Measurements from ENCODE around the gene ADD3. TPM values are rescaled to one million over a fixed set of nuclear protein-coding genes. Genes with fewer than 3 reads are reported as not detected.

Gene ADD3
- total RNA-seq, 1 experiment from 2014 or later, result 59.9 TPM

- Histone ChIP-seq H2BK120ac (ENCODE audit: low read depth, low read length, poor library complexity, severe bottlenecking) (no peak overlapping the region), H3K79me1 (ENCODE audit: insufficient read depth, low read depth, low read length, poor library complexity, severe bottlenecking) (peaks cover 3% of the 10 kb centered on the region), H4K5ac (ENCODE audit: insufficient read length, low read depth, low read length) (no peak overlapping the region), H3K4ac (ENCODE audit: low read depth, low read length) (no peak overlapping the region), H2BK20ac (ENCODE audit: low read depth, low read length, poor library complexity, severe bottlenecking) (no peak overlapping the region), H4K91ac (ENCODE audit: insufficient read length, low read depth, low read length) (no peak overlapping the region), H2AK5ac (ENCODE audit: insufficient read length, low read length) (no peak overlapping the region), H3K23ac (ENCODE audit: insufficient read length, low read depth, low read length) (no peak overlapping the region), H2BK12ac (ENCODE audit: insufficient read length, low read depth, low read length) (no peak overlapping the region), H3K27ac (ENCODE audit: insufficient read length, low read depth, low read length) (no peak overlapping the region), H2BK15ac (ENCODE audit: low read depth, low read length) (no peak overlapping the region), H3K9me3 (ENCODE audit: control insufficient read depth, low read depth, low read length) (no peaks in the 10 kb centered on the region), H3K79me2 (ENCODE audit: insufficient read depth, low read length) (no peaks in the 10 kb centered on the region; the same call in 1 of the 2 replicates), H3K18ac (ENCODE audit: insufficient read length, low read depth, low read length) (no peak overlapping the region), H3K9ac (ENCODE audit: extremely low read depth, insufficient read length, low read length) (no peak overlapping the region), H3K4me2 (ENCODE audit: insufficient read depth, insufficient read length, low read length) (no peak overlapping the region), H3K27me3 (ENCODE audit: insufficient read depth, low read length) (no peaks in the 10 kb centered on the region), H4K20me1 (ENCODE audit: control insufficient read depth, insufficient read depth, insufficient read length) (no peaks in the 10 kb centered on the region), H2AFZ (ENCODE audit: low read length) (no peak overlapping the region), H3K23me2 (ENCODE audit: insufficient read length, low read depth, low read length, poor library complexity, severe bottlenecking) (no peaks in the 10 kb centered on the region), H3K14ac (ENCODE audit: insufficient read depth, low read length) (no peak overlapping the region), H2BK5ac (ENCODE audit: insufficient read length, low read length) (no peak overlapping the region), H3K56ac (ENCODE audit: insufficient read length, low read depth, low read length) (no peak overlapping the region), H4K8ac (replicated peaks; ENCODE audit: insufficient read length, low read depth, low read length) (no peak overlapping the region), H3K4me1 (ENCODE audit: insufficient read depth, low read length) (no peaks in the 10 kb centered on the region), H3T11ph (ENCODE audit: low read length) (no peak overlapping the region)
- WGBS (ENCODE audit: extremely low coverage, insufficient read length, low lambda C conversion rate), result no CpG with 5 or more reads among the region's 2 CpGs
- no peak for TF ChIP-seq CTCF (conservative IDR thresholded peaks at IDR 0.05)
- no peaks in the 10 kb centered on the region for H3K4me1 Mint-ChIP-seq
- H3K9me3 Mint-ChIP-seq, result no peaks in the 10 kb centered on the region
- no peak for DNase-seq
- H3K27ac Mint-ChIP-seq, result no peak overlapping the region
- no peaks in the 10 kb centered on the region for H3K36me3 Mint-ChIP-seq (ENCODE audit: insufficient read depth in 1 of 3, low read depth in 3 of 3)
- H3K27me3 Mint-ChIP-seq (ENCODE audit: low read depth), result no peaks in the 10 kb centered on the region
- no peak overlapping the region for H3K4me3 Mint-ChIP-seq
Measured at GRCh38 chr10:110094786-110095185, 87.0 kb downstream of the ADD3 start.

All from H9 (cell line).